K562 treated with DMSO at 1 percent for 48 hours (cell line): ENCODE measurements around the gene RBM27. TPM values are rescaled to one million over a fixed set of nuclear protein-coding genes. Genes with fewer than 3 reads are reported as not detected.

Source experiments
- total RNA-seq: library from RNA; unstranded; fragments of 300-600 nt; gene quantifications from 2 replicates; pipeline ENCODE4 v1.2.3, GENCODE V29; 2022; ENCODE audit warnings: low replicate concordance; ENCODE audit errors: extremely low read depth

Gene RBM27
- total RNA-seq: not detected in 2 replicates

GRCh38 chr5:146203011-146203871, at the start of gene RBM27:
TSS of gene RBM27 (plus strand) at chr5:146203605. CDS start at chr5:146203766, 161 bp downstream.

Other genes starting within 250 kb of the RBM27 start
- not detected in 2 replicates for gene PLAC8L1, start 98.0 kb upstream of the RBM27 start, total RNA-seq
- 335 TPM in 1 of 2 replicates, not detected in the other for gene LARS1, start 21.0 kb upstream of the RBM27 start, total RNA-seq
- gene POU4F3, start 135.2 kb downstream of the RBM27 start, total RNA-seq: not detected in 2 replicates
- gene TCERG1, start 243.7 kb downstream of the RBM27 start, total RNA-seq: not detected in 2 replicates